DMS153 treated with DMSO at 0.1 percent for 48 hours (cell line): ENCODE results near the gene BCR.
"Not testable (repeated sequence)": the region's sequence is repeated elsewhere in the genome, so short reads cannot be mapped to it uniquely, and the experiment has no call there.

Experiments used
- DNase-seq: peaks from one replicate; lab custom pipeline; 2025; ENCODE audit not compliant: unreplicated experiment; lab: John Stamatoyannopoulos, UW

BCR gene

GRCh38 chr22:23285734-23286133 is 105.4 kb downstream of the BCR start:
- no peak for DNase-seq

GRCh38 chr22:23286296-23286695 is 106.0 kb downstream of the BCR start:
- DNase-seq: no peak

- DNase-seq: no peak
Measured at GRCh38 chr22:23287136-23288095, 107.1 kb downstream of the BCR start.

GRCh38 chr22:23288301-23289129 is 108.2 kb downstream of the BCR start:
- no peak for DNase-seq

GRCh38 chr22:23289130-23289503 is 108.8 kb downstream of the BCR start:
- no peak for DNase-seq

GRCh38 chr22:23289851-23290724 is 109.8 kb downstream of the BCR start:
- DNase-seq: no peak

- no peak for DNase-seq
Measured at GRCh38 chr22:23291806-23292452, 111.6 kb downstream of the BCR start.

- DNase-seq: no peak
Measured at GRCh38 chr22:23292453-23293350, 112.4 kb downstream of the BCR start.

GRCh38 chr22:23293720-23294119 is 113.4 kb downstream of the BCR start:
- no peak for DNase-seq

GRCh38 chr22:23294221-23294620 is 113.9 kb downstream of the BCR start:
- DNase-seq: no peak

- no peak for DNase-seq
Measured at GRCh38 chr22:23300476-23300875, 120.2 kb downstream of the BCR start.

- no peak for DNase-seq
Measured at GRCh38 chr22:23301591-23301990, 121.3 kb downstream of the BCR start.

GRCh38 chr22:23302171-23303002 is 122.1 kb downstream of the BCR start:
- no peak for DNase-seq

- no peak for DNase-seq
Measured at GRCh38 chr22:23305321-23305910, 125.1 kb downstream of the BCR start.

GRCh38 chr22:23305922-23306374 is 125.6 kb downstream of the BCR start:
- peak; percentile 89 for DNase-seq

GRCh38 chr22:23306438-23306921 is 126.2 kb downstream of the BCR start:
- no peak for DNase-seq

- no peak for DNase-seq
Measured at GRCh38 chr22:23306926-23307325, 126.6 kb downstream of the BCR start.

GRCh38 chr22:23307511-23307910 is 127.2 kb downstream of the BCR start:
- not testable (repeated sequence) for DNase-seq
